Progenitor cell of endocrine pancreas (in vitro differentiated cells): Measurements from ENCODE around the gene ABCB9. TPM values are rescaled to one million over a fixed set of nuclear protein-coding genes. Genes with fewer than 3 reads are reported as not detected.
A peak's percentile ranks its signal among the peaks of the same experiment; 100 is the strongest.

Experiments
- DNase-seq: peaks from one replicate; pipeline ENCODE4 v3.0.0; 2021; ENCODE audit warnings: low spot score; ENCODE audit not compliant: unreplicated experiment
- H3K27ac Mint-ChIP-seq: 2 replicates; pipeline ENCODE4 v1.8.0; 2021; ENCODE audit warnings: mild to moderate bottlenecking, moderate library complexity, mixed read lengths
- H3K27me3 Mint-ChIP-seq: 2 replicates; pipeline ENCODE4 v1.8.0; 2021; ENCODE audit warnings: mixed read lengths
- H3K36me3 Mint-ChIP-seq: 2 replicates; pipeline ENCODE4 v1.8.0; 2022; ENCODE audit warnings: mixed read lengths; ENCODE audit not compliant: insufficient read depth
- H3K4me1 Mint-ChIP-seq: 2 replicates; pipeline ENCODE4 v1.8.0; 2021; ENCODE audit warnings: low read depth, mixed read lengths
- H3K4me3 Mint-ChIP-seq: 2 replicates; pipeline ENCODE4 v1.8.0; 2021; ENCODE audit warnings: low read depth, mild to moderate bottlenecking, moderate library complexity, mixed read lengths
- H3K9me3 Mint-ChIP-seq: 2 replicates; pipeline ENCODE4 v1.8.0; 2021; ENCODE audit warnings: low read depth, mixed read lengths
- microRNA-seq: library from miRNA; unstranded; fragments of <30 nt; microRNA quantifications from one replicate; pipeline ENCODE4 v1.1.0, GENCODE V29; 2020; ENCODE audit warnings: borderline number of aligned reads; ENCODE audit not compliant: unreplicated experiment
- total RNA-seq: library from RNA; stranded (reverse); gene quantifications from 2 replicates; pipeline ENCODE4 v1.2.1, GENCODE V29; 2021
- TF ChIP-seq, protein P1 (sequence below): fragments of 200-600 bp; sonication (generic); IDR thresholded peaks from one replicate; pipeline ENCODE4 v1.5.0; 2021; ENCODE audit warnings: antibody characterized with exemption, mild to moderate bottlenecking; ENCODE audit not compliant: unreplicated experiment

The ABCB9 gene
- total RNA-seq, 1 donor from 2014 or later, result 10.4 TPM

DNA sequence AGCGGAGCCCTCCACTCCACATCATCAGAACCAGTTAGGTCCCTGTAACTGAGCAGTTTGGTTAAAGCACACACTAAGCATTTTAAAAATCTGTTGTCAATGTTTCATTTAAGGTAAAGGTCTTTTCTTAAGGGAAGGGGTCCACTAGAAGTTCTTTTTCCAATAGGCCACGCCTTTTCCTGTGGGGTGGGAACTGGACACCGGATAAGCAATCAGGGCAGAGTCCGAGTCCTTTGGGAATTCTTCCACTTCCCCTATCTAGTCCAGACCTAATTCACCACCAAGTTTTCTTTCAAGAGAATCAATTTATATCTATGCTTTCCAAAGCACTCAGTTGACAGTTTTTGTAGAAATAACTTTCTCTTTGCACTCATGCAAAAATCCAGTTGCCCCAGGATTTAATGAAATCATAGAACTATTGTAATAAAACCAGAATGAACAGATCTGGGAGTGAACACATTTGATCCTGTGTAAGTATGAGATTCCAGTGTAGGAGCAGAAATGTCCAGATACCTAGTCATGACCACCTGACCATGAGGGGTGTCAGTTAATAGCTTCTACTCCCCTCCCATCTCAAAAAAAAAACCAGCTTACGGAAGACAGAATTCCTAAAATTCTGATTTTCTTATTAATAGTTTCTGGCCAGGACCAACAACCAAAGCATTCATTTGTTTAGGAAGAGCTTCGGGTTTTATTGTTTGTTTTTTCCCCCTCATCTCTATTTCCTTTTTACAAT, 82.0 kb downstream of the ABCB9 start:
- no peak for DNase-seq
- Mint-ChIP-seq H3K4me3 (no peak overlapping the region), H3K27ac (peak overlapping the region; percentile 63), H3K27me3 (no peaks in the 10 kb centered on the region), H3K9me3 (no peaks in the 10 kb centered on the region), H3K4me1 (peaks cover 26% of the 10 kb centered on the region), H3K36me3 (peaks cover 2% of the 10 kb centered on the region)
- TF ChIP-seq, protein P1, sequence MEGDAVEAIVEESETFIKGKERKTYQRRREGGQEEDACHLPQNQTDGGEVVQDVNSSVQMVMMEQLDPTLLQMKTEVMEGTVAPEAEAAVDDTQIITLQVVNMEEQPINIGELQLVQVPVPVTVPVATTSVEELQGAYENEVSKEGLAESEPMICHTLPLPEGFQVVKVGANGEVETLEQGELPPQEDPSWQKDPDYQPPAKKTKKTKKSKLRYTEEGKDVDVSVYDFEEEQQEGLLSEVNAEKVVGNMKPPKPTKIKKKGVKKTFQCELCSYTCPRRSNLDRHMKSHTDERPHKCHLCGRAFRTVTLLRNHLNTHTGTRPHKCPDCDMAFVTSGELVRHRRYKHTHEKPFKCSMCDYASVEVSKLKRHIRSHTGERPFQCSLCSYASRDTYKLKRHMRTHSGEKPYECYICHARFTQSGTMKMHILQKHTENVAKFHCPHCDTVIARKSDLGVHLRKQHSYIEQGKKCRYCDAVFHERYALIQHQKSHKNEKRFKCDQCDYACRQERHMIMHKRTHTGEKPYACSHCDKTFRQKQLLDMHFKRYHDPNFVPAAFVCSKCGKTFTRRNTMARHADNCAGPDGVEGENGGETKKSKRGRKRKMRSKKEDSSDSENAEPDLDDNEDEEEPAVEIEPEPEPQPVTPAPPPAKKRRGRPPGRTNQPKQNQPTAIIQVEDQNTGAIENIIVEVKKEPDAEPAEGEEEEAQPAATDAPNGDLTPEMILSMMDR, result no peak

DNA sequence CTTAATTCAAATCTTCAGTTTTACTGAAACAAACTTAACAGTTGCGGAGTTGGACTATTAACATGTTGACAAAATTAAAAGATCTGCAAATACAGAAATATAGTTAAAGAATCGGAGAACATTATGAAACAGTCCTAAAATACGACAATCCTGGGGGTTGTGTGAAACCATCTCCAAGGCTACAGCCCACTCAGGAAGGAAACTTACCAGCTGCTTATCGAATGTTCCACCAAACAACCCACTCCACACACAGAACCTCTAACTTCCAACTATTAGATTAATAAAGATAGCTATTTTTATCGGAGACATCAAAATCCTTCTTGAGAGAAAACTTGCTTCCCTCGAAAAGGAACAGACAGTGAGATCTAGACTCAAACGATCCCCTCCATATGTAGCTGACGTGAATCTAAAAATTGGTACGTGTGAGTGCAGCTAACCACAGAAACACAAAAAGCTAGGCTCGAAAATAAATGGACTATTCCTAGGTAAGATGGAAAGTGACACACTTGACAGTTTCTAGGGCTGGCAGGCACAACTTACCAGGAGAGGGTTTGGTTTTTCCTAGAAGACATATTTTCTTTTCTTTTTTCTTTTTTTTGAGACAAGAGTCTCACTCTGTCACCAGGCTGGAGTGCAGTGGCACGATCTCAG, 83.2 kb downstream of the ABCB9 start:
- DNase-seq, result no peak
- Mint-ChIP-seq H3K4me1 (peaks cover 16% of the 10 kb centered on the region), H3K27me3 (no peaks in the 10 kb centered on the region), H3K27ac (no peak overlapping the region), H3K36me3 (peaks cover 2% of the 10 kb centered on the region), H3K4me3 (no peak overlapping the region), H3K9me3 (no peaks in the 10 kb centered on the region)
- TF ChIP-seq, protein P1, result no peak

DNA sequence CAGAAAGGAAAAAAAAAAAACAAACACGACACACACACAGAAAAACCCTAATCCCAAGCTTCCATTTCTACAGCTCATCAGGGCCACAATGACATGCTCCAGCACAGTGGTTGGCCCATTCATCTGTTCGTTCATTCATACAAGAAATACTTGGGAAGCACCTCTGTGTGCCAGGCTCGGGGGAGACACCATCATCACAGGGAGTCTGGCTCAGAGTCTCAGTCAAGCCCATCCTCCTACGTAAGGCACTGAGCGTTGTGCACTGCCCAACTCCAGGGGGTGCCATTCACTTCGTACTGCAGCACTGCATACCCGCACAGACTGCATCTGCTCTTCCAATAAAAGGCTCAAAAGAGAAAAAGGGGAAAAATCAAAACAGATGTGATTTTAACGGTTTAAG, 85.6 kb downstream of the ABCB9 start:
- TF ChIP-seq, protein P1, result peak; percentile 44
- H3K4me1 Mint-ChIP-seq, result peaks cover 6% of the 10 kb centered on the region
- H3K36me3 Mint-ChIP-seq, result peaks cover 2% of the 10 kb centered on the region
- no peaks in the 10 kb centered on the region for H3K27me3 Mint-ChIP-seq
- DNase-seq, result no peak
- H3K4me3 Mint-ChIP-seq, result no peak overlapping the region
- no peaks in the 10 kb centered on the region for H3K9me3 Mint-ChIP-seq
- H3K27ac Mint-ChIP-seq, result no peak overlapping the region

DNA sequence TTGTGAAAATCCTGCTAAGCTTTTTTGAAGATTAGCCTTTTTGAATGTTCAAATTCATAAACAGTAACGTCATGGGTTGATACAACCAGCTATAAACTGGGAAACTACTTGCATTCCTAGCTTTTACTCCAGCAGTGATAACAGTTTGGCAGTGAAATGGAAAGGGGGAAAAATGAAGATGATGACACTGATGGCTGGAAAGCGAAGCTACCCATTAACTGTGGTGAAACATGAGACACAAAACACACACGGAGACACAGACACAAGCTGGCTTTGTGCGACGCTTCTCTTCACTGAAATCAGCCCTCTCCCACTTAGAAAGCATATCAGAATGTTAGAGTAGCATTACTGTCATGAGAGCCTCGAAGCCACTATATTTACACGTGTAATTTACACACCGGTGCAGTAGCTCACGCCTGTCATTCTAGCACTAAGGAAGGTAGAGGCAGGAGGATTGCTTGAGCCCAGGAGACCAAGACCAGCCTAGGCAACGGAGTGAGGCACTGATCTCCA, 86.1 kb downstream of the ABCB9 start:
- TF ChIP-seq, protein P1, result no peak
- Mint-ChIP-seq H3K36me3 (peaks cover 2% of the 10 kb centered on the region), H3K4me3 (no peak overlapping the region), H3K9me3 (no peaks in the 10 kb centered on the region), H3K4me1 (peaks cover 9% of the 10 kb centered on the region), H3K27ac (no peak overlapping the region), H3K27me3 (no peaks in the 10 kb centered on the region)
- DNase-seq, result no peak

Small RNA genes lying within 50 kb of the gene (microRNA-seq; reads per million reads assigned to microRNA genes)
- gene MIR4304, result not detected

Other genes starting within 250 kb of the ABCB9 start
- not detected in 2 replicates for gene HCAR3, start 249.7 kb downstream of the ABCB9 start, total RNA-seq
- 0.22 and 0.62 TPM in 2 replicates for gene HCAR1, start 235.6 kb downstream of the ABCB9 start, total RNA-seq
- 67.8 and 68.4 TPM in 2 replicates for gene DENR, start 213.6 kb downstream of the ABCB9 start, total RNA-seq
- gene CCDC62, start 191.9 kb downstream of the ABCB9 start, total RNA-seq, result 0.80 and 0.81 TPM in 2 replicates
- gene HIP1R, start 131.0 kb downstream of the ABCB9 start, total RNA-seq, result 61.1 and 68.8 TPM in 2 replicates
- gene VPS37B, start 70.3 kb downstream of the ABCB9 start, total RNA-seq, result 22.9 and 24.2 TPM in 2 replicates
- gene OGFOD2, start 8.8 kb upstream of the ABCB9 start, total RNA-seq, result 16.1 and 16.8 TPM in 2 replicates
- gene ARL6IP4, start 14.2 kb upstream of the ABCB9 start, total RNA-seq, result 122 and 127 TPM in 2 replicates
- 2.1 and 2.6 TPM in 2 replicates for gene PITPNM2, start 184.6 kb upstream of the ABCB9 start, total RNA-seq